HG03196 (cell line): ENCODE measurements around the gene DENND5B.
"Not testable (repeated sequence)": the region's sequence is repeated elsewhere in the genome, so short reads cannot be mapped to it uniquely, and the experiment has no call there.

Experiments
- ATAC-seq: cut with Tn5 transposase; IDR thresholded peaks from one replicate; pipeline ENCODE4 v1.9.1; 2021; ENCODE audit not compliant: unreplicated experiment

Gene DENND5B

DNA sequence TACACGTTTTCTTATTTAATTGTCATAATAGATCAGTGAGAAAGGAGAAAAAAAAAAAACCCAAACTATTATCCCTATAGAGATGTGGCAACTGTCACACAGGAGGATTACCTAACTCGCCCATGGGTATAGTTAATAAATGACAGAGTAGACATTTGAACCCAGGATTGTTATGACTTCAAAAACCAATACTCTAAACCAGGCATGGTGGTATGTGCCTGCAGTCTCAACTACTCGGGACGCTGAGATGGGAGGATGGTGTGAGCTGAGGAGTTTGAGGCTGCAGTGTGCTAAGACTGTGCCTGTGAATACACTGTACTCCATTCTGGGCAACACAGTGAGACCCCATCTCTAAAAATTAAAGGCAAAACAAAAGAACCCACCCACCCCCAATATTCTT, 114.5 kb downstream of the DENND5B start:
- ATAC-seq = no peak

- ATAC-seq = not testable (repeated sequence)
Observed at GRCh38 chr12:31475610-31476009, 115.3 kb downstream of the DENND5B start.

- ATAC-seq = no peak
Observed at GRCh38 chr12:31474751-31475150, 116.2 kb downstream of the DENND5B start.

DNA sequence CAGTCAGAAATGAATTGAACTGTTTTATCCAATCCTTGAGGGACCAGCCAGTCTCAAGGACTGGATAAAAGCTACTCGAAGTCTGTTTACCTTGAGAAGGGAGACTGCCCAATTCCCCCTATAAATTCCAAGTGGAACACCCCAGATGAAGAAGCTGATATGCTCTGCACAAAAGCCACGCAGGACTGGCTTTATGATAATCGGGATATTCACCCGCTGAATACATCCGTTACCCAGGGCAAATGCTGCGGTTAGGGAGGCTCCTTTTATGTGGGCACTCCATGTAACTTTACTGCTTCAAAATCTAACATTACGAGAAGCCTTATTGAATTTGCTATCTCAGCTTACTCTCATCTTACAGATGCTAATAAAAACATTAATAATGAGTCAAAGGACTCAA, 119.1 kb downstream of the DENND5B start:
- ATAC-seq = no peak

DNA sequence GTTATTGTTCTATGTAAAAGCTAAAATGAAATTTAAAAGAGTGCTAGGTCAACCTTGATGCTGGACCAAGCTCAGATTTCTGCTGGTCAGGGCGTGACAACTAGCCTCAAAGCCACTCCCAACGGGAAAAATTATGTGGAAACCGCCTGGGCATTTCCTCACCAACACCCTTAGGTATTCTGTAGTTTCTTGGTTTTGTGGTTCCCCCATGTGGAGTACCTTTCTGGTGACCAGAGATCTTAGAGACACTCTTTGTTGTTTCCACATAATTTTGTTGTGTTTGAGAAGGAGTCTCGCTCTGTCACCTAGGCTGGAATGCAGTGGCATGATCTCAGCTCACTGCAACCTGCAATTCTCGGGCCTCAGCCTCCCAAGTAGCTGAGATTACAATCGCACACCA, 119.9 kb downstream of the DENND5B start:
- ATAC-seq = no peak

DNA sequence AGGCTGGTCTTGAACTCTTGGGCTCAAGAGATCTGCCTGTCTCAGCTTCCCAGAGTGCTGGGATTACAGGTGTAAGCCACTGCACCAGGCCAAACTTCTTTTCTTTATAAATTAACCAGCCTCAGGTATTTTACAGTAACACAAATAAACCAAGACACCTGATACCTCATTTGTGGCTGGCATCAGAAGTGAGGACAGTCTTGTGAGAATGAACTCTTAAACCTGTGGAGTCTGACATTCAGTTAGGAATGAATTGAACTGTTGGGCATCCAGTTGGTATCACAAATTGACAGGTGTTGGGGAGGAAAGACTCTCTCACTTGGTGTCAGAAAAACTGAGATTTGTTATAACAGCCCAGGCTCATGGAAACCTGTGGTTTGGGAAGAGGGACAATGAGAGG, 120.5 kb downstream of the DENND5B start:
- ATAC-seq = no peak

DNA sequence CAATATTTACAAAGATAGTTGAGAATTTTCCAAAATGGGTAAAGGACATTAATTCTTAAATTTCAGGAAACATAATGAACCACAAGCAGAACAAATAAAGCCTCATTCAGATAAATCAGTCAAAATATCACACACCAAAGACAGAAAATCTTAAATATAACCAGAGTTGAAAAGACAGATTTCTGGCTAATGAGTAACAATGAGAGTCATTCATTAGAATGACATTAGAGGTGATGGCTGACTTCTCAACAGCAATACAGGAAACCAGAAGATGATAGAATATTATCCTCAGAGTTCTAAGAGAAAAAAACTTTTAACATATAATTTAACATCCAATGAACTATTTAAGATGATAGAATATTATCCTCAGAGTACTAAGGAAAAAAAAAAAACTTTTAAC, 124.2 kb downstream of the DENND5B start:
- no peak for ATAC-seq

DNA sequence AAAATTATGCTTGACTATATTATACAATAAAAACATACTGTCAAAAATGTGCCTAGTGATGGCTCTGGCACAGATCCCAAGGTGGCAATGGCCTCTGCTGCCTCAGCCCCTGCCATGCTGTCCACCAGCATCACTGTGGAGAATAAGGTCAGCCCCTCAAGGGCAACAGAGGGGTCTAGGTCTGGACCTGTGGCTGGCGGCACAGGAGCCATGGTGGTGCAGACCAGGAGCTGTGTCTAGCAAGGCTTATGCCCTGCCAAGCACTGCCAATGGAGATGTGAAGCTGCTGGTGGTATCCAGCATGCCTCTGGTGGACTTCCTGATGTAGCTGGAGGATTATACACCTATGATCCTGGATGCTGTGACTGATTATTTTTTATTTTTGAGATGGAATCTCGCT, 125.9 kb downstream of the DENND5B start:
- ATAC-seq = no peak

DNA sequence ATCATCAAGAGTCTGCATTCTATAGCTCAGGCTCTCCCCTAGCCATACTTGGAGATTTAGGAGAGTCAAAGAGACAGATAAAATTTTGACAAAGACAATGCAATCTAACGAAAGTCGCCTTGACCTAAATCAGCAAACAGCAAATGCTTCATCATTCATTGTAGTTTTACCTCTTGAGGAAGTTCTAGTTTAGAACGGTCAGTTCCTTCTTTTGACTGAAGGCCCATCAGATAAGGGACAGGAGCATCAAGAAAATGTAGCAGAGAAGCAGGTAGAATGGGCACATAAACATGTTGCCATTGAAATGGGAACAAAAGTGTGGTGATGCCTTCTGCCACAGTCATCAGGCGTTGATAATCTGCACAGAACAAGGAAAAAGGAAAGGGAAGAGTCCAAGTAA, 130.9 kb downstream of the DENND5B start:
- no peak for ATAC-seq

DNA sequence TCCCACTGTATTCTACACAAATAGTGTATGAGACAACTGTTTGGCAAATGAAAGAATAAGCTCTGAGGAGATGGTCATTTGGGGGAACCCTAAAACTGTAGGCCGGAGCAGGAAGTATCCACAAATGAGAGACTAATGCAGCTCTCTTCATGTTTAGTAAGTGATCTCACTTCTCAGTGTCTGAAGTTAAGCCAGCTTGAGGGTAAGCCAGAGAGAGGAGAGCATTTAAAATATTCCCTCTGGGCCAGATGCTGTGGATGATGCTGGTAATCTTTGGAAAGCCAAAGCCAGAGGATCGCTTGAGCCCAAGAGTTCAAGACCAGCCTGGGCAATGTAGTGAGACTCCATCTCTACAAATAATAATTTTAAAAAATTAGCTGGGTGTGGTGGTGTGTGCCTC, 134.4 kb downstream of the DENND5B start:
- no peak for ATAC-seq

- ATAC-seq = no peak
Observed at GRCh38 chr12:31444736-31445135, 146.2 kb downstream of the DENND5B start.

DNA sequence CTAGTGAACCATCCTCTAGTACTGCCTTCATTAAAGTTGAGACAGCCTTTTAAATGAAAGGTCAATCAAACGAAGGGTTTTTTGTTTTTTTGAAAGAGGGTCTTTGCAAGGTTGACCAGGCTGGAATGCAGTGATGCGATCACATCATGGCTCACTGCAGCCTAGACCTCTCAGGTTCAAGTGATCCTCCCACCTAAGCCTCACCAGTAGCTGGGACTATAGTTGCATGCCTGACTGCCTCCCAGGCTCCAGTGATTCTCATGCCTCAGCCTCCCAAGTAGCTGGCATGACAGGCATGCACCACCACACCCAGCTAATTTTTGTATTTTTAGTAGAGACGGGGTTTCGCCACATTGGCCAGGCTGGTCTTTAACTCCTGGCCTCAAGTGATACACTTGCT, 150.3 kb downstream of the DENND5B start:
- ATAC-seq = no peak

GRCh38 chr12:31440134-31440533, 150.8 kb downstream of the DENND5B start:
- ATAC-seq = no peak

DNA sequence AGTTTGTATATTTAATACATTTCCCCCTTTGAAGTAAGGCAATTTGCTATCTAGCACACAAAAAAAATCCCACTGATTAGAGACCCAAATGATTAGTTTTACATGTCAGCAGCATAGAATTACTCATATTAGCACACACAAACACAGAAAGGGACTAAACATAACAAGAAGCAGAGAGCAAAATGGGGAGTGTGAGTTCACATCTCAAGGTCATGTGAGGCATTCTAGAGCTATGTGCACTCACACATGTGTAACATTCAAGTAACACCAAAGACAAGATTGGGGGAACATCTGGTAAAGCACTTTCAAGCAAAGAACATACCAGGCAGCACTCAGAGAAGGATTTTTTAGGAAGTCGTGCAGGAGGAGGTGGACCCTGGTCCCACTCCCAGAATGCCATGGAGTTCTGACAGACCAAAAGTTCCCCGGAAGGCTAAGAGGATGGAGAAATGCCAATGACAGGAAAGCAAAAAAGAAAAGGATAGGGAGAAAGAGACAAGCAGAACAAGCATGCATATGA, 159.2 kb downstream of the DENND5B start:
- no peak for ATAC-seq

DNA sequence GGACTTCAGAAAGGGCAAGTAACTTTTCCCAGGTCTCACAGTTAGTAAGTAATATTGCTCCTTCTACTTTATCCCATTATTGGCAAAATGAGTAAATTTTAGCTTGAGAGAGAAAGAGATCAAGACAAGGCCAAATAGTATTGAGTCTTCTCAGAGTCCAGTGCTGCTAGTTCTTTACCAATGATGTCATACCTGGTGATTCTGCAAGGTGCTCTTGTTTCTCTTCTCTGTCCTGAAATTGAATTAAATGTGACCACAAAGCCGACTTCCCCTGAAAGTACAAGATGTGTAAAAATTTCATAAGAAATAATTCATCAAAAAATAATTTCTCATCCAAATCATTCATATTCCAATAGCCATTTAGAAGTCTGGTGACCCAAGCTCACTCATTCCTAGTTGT, 167.5 kb downstream of the DENND5B start:
- no peak for ATAC-seq

DNA sequence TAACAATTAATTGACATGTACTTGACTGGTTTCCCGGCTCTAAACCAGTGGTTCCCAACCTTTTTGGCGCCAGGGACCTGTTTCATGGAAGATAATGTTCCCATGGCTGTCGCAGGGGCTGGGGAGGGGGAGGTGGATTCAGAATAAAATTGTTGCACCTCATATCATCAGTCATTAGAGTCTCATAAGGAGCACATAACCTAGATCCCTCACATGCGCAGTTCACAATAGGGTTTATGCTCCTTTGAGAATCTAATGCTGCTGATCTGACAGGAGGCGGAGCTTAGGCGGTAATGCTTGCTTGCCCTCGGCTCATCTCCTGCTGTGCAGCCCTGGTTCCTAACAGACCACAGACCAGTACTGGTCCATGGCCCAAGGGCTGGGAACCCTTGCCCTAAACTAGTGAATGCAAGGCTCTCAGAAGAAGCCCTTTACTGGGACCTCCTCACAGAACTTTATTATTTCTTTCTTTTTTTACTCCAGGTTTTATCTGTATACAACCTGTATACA, 178.6 kb downstream of the DENND5B start:
- ATAC-seq = no peak

GRCh38 chr12:31408763-31409162, 182.2 kb downstream of the DENND5B start:
- ATAC-seq = no peak

DNA sequence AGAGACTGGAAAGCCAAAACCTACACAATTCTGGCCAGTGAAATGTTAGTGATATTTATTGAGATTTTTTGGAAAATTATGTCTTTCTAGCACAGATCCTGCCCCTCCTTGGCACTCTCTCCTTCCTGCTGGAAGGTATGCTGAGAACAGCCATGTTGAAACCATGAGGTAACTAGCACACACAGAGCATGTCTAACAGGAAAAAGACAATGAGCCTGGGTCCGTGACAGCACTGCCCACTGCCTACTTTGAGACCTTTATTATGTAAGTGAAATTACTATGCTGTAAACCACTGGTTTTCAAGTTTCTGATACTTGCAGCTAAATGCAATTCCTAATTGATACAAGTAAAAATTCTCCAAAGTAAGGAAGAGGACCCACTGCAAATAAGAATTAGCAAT, 183.4 kb downstream of the DENND5B start:
- no peak for ATAC-seq

DNA sequence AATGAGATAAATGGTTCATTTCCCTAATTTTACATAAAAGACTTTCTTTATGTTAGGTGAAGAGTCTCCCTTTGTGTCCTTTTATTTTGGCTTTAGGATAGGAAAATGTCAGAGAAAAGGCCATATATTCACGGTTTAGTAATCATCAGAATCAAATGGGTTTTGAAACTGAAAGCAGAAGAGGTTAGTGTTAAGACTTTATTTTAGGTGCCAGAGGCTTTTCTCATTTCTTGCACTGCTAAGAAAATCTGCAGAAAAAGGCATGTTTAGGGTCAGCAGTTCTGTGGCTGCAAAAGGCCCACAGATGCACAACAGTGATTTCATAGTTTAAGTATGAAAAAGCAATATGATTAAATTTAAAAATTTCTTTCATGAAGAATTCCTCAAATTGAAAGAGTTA, 184.6 kb downstream of the DENND5B start:
- peak; percentile 59 for ATAC-seq

GRCh38 chr12:31405021-31405420, 185.9 kb downstream of the DENND5B start:
- ATAC-seq = no peak

DNA sequence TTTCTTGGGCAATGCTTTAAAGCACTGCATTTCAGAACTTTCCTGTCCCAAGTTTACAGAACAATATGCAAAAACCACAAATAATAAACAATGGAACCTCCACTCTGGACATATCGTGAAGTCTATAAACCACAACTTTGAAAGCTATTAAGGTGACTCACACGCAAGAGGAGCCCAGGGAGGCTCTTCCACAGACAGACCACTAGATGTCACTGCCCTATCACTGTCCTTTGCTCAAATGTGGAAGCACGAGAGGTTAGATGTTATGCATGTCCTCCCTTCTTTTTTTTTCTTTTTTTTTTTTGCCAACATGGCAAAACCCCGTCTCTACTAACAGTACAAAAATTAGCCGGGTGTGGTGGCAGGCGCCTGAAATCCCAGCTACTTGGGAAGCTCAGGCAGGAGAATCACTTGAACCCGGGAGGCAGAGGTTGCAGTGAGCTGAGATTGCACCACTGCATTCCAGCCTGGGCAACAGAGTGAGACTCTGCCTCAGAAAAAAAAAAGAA, 187.8 kb downstream of the DENND5B start:
- peak; percentile 73 for ATAC-seq

DNA sequence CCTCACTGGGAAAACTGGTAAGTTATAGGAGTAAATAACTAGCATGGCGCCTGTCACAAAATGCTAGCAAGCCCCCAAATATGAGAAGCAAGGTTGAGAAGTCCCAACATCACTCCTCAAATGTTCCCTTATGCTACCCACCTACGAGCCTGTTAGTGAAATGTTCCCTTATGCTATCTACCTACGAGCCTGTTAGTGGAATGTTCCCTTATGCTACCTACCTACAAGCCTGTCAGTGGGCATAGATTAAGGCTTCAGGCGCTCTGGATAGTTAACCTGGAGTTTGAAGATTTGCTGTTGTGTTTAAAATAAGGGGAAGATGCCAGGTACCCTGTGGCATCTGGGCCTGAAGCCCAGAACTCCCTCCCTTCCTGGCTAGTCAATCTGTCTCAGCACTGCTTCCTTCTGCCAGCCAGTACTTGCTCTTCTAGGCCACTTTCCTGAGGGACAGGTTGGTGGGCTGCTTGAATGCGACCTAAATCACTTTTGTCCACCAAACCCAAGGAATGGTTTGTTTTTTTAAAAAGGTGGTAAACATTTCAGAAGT, 197.9 kb downstream of the DENND5B start:
- ATAC-seq = no peak

- no peak for ATAC-seq
Observed at GRCh38 chr12:31390991-31391390, 199.9 kb downstream of the DENND5B start.
